Measurements from ENCODE around the gene NEDD8. TPM values are rescaled to one million over a fixed set of nuclear protein-coding genes. Genes with fewer than 3 reads are reported as not detected.

The NEDD8 gene
- polyA plus RNA-seq, 1 donor from 2014 or later: 431 TPM

DNA sequence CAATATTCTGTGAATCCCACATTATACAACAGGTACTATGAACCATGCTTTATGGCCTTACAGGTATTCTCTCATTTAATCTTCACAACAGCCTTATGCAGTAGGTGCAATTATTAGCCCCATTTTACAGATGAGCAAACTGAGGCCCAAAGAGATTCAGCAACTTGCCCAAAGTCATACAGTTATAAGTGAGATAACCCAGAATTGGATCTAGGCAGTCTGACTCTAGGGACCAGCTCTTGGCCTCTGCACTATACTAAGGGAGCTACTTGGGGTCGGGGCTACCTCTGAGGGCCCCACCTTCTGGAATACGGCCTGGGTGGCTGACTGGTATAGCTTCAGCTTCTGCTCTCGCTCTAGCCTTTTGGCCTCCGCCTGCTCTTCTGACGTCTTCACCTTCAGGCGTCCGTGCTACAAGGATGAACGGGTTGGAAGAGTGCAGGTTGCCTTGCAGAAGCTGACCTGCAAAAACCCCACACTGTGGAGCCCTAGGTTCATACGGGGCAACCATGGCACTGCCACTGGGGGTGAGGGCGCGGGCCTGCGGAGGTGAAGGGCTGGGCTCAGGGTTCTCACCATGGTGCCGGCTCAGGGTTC is 38.5 kb upstream of the NEDD8 start:
- H3K36me3 ChIP-seq (ENCODE audit: insufficient read depth, low read length): no peaks in the 10 kb centered on the region
- no peaks in the 10 kb centered on the region for H3F3A ChIP-seq (ENCODE audit: insufficient read depth, low read length, poor library complexity, severe bottlenecking)
- no peaks in the 10 kb centered on the region for H3K27me3 ChIP-seq (ENCODE audit: insufficient read depth, low read depth, low read length)
- no peaks in the 10 kb centered on the region for H3K9me2 ChIP-seq (ENCODE audit: insufficient read depth, low read length)
- H3K79me2 ChIP-seq (replicated peaks; ENCODE audit: insufficient read depth, low read length): no peaks in the 10 kb centered on the region
- peak overlapping the region; percentile 88 for H3K4me3 ChIP-seq (ENCODE audit: low read length)
- H3K27ac ChIP-seq (ENCODE audit: low read length): peak overlapping the region; percentile 83
- no peaks in the 10 kb centered on the region for H3K9me3 ChIP-seq (ENCODE audit: low read length)
- H4K20me1 ChIP-seq (ENCODE audit: insufficient read depth): no peaks in the 10 kb centered on the region
- H2AFZ ChIP-seq (ENCODE audit: low read depth, low read length): peak overlapping the region; percentile 88
- peak overlapping the region; percentile 86 for H3K9ac ChIP-seq (ENCODE audit: low read length)
- H3K4me2 ChIP-seq (ENCODE audit: low read length): peak overlapping the region; percentile 55
- TF ChIP-seq EZH2 (IDR thresholded peaks at IDR 0.05; ENCODE audit: borderline replicate concordance, insufficient read depth, low read length, poor library complexity, severe bottlenecking) (no peak), CTCF (IDR thresholded peaks at IDR 0.05; ENCODE audit: poor library complexity, severe bottlenecking) (no peak), REST (IDR thresholded peaks at IDR 0.05; ENCODE audit: borderline replicate concordance) (no peak), SMC3 (conservative IDR thresholded peaks at IDR 0.05; ENCODE audit: poor library complexity) (no peak), TAF1 (IDR thresholded peaks at IDR 0.05; ENCODE audit: low read depth) (no peak), MXI1 (conservative IDR thresholded peaks at IDR 0.05; ENCODE audit: poor library complexity, severe bottlenecking) (no peak), RAD21 (conservative IDR thresholded peaks at IDR 0.05) (no peak), EP300 (conservative IDR thresholded peaks at IDR 0.05; ENCODE audit: poor library complexity, severe bottlenecking) (no peak), POLR2AphosphoS5 (IDR thresholded peaks at IDR 0.05) (no peak)

DNA sequence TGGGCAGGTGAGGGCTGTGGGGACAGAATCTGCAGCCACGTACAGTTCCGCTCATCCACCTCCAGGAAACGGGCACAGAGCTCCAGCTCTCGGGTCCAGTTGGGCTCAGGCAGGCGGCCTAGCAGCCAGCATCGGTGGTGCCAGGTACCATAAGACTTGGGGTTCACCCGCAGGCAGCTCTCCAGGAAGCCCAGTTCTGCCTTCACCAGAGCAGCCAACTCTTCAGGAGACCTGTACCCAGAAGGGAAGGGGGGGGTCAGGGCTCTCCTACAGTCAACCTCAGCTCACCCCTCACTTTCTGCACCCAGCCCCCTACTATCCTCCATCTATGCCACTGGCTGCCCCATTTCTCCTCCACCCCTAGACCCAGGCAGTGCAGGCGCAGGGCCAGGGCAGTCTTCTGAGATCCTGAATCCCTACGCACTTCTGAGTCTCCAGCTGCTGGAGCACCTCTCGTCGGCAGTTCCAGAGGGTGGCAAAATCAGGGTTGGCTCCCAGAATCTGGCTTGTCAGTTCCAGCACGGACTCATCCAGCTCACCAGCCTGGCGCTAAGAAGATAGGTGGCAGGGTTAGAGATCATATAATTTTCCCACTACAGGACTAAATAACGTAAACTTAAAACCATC is 37.9 kb upstream of the NEDD8 start:
- Histone ChIP-seq H2AFZ (ENCODE audit: low read depth, low read length) (no peak overlapping the region), H3F3A (ENCODE audit: insufficient read depth, low read length, poor library complexity, severe bottlenecking) (no peaks in the 10 kb centered on the region), H3K79me2 (replicated peaks; ENCODE audit: insufficient read depth, low read length) (no peaks in the 10 kb centered on the region), H3K9me3 (ENCODE audit: low read length) (no peaks in the 10 kb centered on the region), H3K27me3 (ENCODE audit: insufficient read depth, low read depth, low read length) (no peaks in the 10 kb centered on the region), H4K20me1 (ENCODE audit: insufficient read depth) (no peaks in the 10 kb centered on the region), H3K27ac (ENCODE audit: low read length) (no peak overlapping the region), H3K36me3 (ENCODE audit: insufficient read depth, low read length) (no peaks in the 10 kb centered on the region), H3K4me3 (ENCODE audit: low read length) (peak overlapping the region; percentile 88), H3K9me2 (ENCODE audit: insufficient read depth, low read length) (no peaks in the 10 kb centered on the region), H3K4me2 (ENCODE audit: low read length) (no peak overlapping the region), H3K9ac (ENCODE audit: low read length) (no peak overlapping the region)
- TF ChIP-seq RAD21 (conservative IDR thresholded peaks at IDR 0.05) (no peak), EZH2 (IDR thresholded peaks at IDR 0.05; ENCODE audit: borderline replicate concordance, insufficient read depth, low read length, poor library complexity, severe bottlenecking) (no peak), CTCF (IDR thresholded peaks at IDR 0.05; ENCODE audit: poor library complexity, severe bottlenecking) (no peak), SMC3 (conservative IDR thresholded peaks at IDR 0.05; ENCODE audit: poor library complexity) (no peak), POLR2AphosphoS5 (IDR thresholded peaks at IDR 0.05) (no peak), MXI1 (conservative IDR thresholded peaks at IDR 0.05; ENCODE audit: poor library complexity, severe bottlenecking) (no peak), EP300 (conservative IDR thresholded peaks at IDR 0.05; ENCODE audit: poor library complexity, severe bottlenecking) (no peak), TAF1 (IDR thresholded peaks at IDR 0.05; ENCODE audit: low read depth) (no peak), REST (IDR thresholded peaks at IDR 0.05; ENCODE audit: borderline replicate concordance) (no peak)
